Stomach (tissue), 4 donors: ENCODE measurements around the gene MB.

Source experiments
- CTCF ChIP-seq, 7 experiments: fragments of 450-650 bp in 4 of 7; fragments of 200-600 bp in 3 of 7; sonication (generic) in 3 of 7; IDR thresholded peaks; one replicate each; pipeline ENCODE4 v1.5.1; 2016 to 2019; ENCODE audit warnings: antibody characterized with exemption in 7 of 7, control low read depth in 2 of 7, mild to moderate bottlenecking in 1 of 7
- EP300 ChIP-seq: sonication (generic); formaldehyde crosslinking; IDR thresholded peaks from one replicate; pipeline ENCODE4 v1.6.1; 2017; ENCODE audit warnings: antibody characterized with exemption
- POLR2A ChIP-seq, 4 donors: fragments of 450-650 bp; IDR thresholded peaks; one replicate each; pipeline ENCODE4 v1.6.1; 2016; ENCODE audit warnings: antibody characterized with exemption in 4 of 4, control low read depth in 2 of 4, mild to moderate bottlenecking in 1 of 4, moderate library complexity in 1 of 4
- POLR2AphosphoS5 ChIP-seq, 3 donors: sonication (generic); formaldehyde crosslinking; IDR thresholded peaks; one replicate each; pipeline ENCODE4 v1.6.1; 2016; ENCODE audit warnings: antibody characterized with exemption in 3 of 3

- no peak for TF ChIP-seq POLR2AphosphoS5 (IDR thresholded peaks at IDR 0.05)
- TF ChIP-seq CTCF (IDR thresholded peaks at IDR 0.05): no peak
- no peak for TF ChIP-seq POLR2A (IDR thresholded peaks at IDR 0.05)
- no peak for TF ChIP-seq EP300
Measured at GRCh38 chr22:35618427-35619223, 1.5 kb upstream of the MB start.
